Inflammatory macrophage (primary cell): ENCODE results near the gene SCNN1B.
"Not testable (repeated sequence)": the region's sequence is repeated elsewhere in the genome, so short reads cannot be mapped to it uniquely, and the experiment has no call there.

Experiments
- DNase-seq, 2 donors: peaks; one replicate each; pipeline ENCODE4 v3.0.0-alpha.2; 2020 to 2022

The SCNN1B gene

GRCh38 chr16:23381702-23382101 lies 79.6 kb downstream of the SCNN1B start:
- not testable (repeated sequence) for DNase-seq

GRCh38 chr16:23382279-23382678 lies 80.2 kb downstream of the SCNN1B start:
- DNase-seq, result no peak

DNA sequence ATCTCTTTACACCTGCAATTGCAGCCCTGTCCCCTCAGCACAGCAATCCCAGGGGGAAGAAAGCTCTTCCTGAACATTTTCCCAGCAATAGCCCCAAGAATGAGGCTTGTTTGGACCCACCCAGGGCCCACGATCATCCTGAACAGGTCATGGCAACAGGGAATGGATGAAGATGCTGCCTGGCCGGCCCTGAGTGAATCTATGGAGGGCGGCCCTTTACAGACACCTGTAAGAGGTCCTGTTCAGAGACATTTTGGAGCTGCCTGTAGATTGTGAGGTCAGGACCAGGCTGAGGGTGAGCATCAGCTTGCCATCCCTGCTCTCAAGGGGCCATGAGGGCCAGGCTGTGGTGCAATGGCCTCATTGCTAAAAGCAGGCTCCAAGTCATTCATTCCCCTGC lies 81.8 kb downstream of the SCNN1B start:
- no peak for DNase-seq

DNA sequence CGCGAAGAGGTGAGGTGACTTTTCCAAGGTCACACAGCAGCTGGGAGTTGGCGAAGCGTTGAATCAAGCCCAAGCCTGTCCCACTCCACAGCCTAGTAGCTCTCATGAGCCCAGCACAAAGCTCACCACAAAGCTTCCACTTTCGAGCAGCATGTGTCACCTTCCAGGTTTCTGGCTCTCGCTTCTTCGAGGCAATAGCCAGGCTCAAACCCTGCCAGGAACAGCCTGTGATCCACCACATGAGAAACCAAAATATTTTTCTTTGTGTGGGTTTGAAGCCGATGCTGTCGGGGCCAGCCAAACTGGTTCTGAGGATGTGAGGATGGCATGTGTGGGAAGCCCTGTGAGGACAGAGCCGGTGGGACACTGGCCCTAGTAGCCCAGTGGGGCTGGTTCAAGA lies 82.8 kb downstream of the SCNN1B start:
- DNase-seq, result no peak

DNA sequence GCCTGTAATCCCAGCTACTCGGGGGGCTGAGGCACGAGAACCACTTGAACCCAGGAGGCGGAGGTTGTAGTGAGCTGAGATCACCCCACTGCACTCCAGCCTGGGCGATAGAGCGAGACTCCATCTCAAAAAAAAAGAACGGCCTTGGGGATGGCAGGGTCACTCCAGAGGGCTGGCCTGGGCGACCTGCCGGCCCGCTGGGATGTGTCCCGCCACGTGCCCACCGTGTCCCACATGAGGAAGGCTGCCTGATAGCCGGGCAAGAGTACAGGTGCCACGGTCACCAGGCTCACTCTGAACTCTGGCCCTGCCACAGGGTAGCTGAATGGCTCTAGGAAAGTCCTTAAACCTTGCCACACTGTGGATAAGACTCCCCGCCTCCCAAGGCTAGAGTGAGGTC lies 83.3 kb downstream of the SCNN1B start:
- DNase-seq, result no peak

DNA sequence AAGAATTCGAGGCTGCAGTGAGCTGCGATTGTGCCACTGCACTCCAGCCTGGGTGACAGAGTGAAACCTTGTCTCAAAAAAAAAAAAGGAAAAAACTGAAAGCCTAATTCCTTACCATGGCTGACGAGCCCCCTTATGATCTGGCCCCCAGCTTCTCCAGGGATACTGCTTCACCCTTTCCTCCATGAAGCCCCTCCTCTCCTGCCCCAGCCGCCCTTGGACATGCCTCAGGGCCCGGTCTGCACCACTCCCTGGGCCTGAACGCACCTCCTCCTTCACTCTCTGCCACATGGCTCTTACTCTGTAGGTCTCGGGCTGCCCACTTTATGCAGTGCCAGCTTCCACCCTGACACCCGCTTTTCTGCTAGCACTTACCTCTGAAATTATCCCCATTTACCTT lies 85.6 kb downstream of the SCNN1B start:
- no peak for DNase-seq

DNA sequence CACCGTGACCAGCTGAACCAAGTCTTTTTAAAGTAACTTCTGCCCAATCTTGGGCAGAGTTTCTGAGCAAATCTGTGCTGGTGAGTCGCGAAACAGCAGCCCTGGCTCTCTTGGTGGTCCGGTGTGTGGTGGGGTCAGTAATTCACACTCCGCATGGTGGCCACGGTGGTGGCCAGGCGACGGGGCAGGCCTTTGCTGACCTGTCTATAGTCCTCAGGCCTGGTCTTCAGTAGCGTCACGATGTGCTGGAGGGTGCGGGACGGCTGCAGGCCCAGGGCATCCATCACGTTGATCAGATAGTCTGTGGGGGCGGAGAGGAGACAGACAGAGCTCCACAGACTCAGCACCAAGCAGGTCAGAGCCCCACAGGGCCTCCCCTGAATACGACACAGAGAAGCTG lies 86.7 kb downstream of the SCNN1B start:
- DNase-seq, result no peak

GRCh38 chr16:23389201-23389600 lies 87.1 kb downstream of the SCNN1B start:
- no peak for DNase-seq

DNA sequence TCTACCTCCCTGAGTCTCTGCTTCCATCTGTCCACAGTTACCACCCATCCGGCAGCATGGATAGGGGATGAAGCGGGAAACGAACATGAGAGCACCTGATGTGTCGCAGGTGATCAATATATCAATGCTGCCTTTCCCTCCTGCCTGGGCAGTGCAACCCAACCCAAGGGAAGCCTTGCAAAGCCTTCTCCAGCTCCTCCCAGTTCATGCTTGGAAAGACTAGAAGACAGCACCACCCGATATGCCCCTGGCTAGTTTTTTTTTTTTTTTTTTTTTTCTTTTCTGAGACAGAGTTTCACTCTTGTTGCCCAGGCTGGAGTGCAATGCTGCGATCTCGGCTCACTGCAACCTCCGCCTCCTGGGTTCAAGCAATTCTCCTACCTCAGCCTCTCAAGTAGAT lies 87.8 kb downstream of the SCNN1B start:
- not testable (repeated sequence) for DNase-seq

DNA sequence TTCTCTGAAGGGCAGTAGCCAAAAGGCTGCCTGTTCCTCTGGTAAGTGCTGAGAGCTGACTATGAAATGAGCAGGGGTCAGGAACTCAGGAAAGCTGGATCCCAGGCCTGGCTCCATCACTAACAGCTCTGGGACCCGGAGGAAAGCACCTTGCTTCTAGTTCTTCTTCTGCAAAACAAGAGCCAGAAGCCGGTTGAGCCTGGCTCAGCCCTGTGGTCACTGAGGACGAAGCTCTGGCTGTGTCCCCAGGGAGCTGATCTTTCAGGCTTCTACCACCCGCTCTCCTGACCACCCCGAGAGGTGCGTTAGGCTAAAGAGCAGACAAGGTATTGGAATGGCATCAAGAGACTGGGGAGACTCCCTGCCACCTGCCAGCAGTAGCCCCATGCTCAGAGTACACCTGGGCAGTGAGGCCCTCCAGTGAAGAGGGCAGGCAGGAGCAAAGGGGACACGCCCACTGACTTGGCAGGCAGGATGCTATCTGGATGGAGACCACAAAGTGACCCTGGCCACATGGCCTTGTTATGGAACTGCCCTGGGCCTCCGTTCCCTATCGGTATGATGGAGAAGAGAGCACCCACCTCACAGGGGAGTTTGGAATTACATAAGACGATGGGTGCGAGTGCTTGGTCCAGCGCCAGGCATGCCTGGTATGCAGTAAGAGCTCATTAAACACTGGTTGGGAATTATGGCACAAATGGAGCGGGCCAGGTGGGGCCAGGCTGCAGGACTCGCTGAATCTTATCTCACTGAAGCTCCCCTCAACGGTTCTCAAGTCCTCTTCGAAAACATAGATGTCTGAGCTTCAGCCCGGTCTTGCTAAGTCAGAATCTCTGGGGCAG lies 89.5 kb downstream of the SCNN1B start:
- DNase-seq, result no peak

GRCh38 chr16:23392223-23392600 lies 90.1 kb downstream of the SCNN1B start:
- no peak for DNase-seq

DNA sequence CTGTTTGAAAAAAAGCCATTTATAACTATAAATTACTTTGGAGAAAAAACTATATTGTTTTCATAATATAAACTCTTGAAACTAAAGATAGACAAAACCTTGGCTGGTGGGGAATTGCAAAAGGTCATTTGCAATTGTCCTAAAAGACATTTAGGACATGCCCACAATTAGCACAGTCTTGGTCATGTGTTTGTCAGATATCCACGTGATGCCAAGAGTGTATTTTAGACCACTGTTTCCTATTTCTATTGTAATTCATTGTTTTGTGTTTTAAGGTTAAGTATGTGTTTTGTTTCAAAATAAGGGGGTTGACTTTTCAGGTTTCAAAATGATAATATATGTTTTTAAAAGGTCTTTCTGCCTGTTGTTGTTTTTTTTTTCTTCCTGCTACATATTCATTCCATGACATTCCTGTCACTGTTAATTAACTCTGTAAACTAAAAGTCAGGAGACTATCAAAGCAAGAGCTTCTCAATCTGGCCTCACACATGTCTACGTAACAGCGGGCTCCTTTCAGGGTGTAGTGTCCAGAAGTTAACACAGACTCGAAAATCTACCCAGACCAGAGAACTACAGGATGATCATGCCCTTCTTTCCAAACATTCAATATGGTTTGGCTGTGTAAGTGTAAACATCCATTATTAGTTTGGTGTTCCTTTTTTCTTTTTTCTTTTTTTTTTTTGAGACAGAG lies 92.2 kb downstream of the SCNN1B start:
- DNase-seq, result no peak

DNA sequence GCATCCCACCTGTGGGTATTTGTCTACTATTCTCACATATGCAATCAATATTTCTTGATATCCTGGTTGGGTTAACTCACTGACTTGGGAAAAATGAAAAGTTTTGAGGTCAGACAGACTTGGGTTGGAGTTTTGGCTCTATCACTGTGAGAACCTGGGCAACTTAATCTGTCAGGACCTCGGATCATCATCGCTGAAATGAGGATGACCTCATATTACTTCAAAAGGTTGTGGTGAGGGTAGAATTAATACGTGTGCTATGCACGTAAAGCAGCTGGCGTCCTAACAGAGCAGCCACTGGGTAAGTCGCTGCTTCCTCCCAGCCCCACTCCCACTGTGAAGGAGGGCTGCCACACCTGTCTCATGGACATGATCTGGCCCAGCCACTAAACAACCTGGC lies 93.6 kb downstream of the SCNN1B start:
- no peak for DNase-seq

DNA sequence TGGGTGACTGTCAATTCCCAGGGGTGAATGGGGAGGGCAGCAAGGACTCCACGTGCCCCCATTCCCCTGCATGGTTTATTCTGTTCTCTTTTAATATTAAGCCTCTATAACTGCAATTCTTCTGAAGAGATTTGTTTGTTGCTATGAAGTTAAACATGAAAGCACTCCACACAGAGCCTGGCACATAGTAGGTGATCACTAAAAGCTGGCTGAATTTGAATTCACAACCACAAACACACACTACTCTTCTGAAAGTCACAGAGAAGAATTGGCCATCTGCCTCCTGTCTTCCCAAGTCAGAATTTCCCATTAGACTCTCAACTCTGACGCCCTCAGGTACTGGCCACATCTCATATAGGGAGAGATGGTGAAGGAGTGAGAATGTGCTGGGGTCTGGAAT lies 95.4 kb downstream of the SCNN1B start:
- DNase-seq, result no peak

GRCh38 chr16:23398987-23399805 lies 97.1 kb downstream of the SCNN1B start:
- no peak for DNase-seq

- not testable (repeated sequence) for DNase-seq
Observed at GRCh38 chr16:23400447-23400846, 98.3 kb downstream of the SCNN1B start.

DNA sequence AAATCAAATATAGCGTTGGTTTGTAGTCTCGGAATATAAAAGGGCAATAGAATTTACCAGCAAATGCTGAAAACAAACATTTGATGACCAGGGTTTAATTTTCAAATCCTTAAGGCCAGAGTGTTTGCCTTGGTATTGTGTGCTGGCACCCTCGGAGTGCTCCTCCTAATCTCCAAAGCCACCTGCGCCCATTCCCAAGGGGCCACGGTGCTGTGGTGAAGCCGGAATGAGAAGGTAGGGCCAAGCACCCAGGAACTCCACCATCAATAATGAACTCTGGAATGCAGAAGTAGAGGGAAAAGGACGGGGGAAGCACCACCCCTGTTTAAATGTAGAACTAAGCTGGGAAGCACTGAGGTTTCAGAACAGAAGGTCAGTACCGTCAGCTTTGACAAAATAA lies 99.0 kb downstream of the SCNN1B start:
- DNase-seq, result no peak

- DNase-seq, result no peak
Observed at GRCh38 chr16:23402100-23402499, 100.0 kb downstream of the SCNN1B start.

- DNase-seq, result no peak
Observed at GRCh38 chr16:23403547-23403946, 101.4 kb downstream of the SCNN1B start.

- no peak for DNase-seq
Observed at GRCh38 chr16:23406024-23406423, 103.9 kb downstream of the SCNN1B start.

DNA sequence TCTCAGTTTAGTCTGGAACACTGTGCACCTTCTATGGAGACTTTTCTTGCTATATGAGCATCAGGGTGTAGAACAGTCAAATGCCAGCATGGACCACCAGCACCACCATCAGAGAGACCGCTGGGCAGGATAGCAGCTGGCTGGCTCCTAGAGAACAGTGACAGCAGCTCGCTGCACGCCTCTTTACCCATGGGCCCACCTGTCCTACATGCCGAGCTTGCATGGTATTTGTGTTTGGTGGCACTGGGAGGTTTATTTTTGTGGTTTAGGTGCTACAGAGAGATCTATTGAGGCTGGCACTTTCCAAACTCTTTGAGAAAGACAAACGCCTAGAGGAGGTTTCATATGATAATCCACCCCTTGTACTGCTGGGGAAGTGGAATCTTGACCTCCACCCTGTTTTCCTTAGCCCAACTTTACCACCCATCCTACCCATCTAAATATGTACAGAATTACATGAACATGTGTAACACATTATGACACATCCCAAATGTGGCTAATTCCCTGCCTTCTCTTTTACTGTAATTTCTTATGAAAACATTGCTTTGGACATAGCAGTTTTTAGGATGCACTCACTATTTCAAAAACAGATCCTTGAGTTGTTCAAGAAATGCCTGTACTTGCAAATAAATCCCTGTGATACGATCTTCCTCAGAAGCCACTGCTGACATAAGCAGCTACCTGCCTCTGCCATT lies 104.6 kb downstream of the SCNN1B start:
- no peak for DNase-seq

GRCh38 chr16:23407436-23408127 lies 105.5 kb downstream of the SCNN1B start:
- no peak for DNase-seq
